Caco-2 (cell line): ENCODE measurements around the gene PARD3B. TPM values are rescaled to one million over a fixed set of nuclear protein-coding genes. Genes with fewer than 3 reads are reported as not detected.

Experiments used
- BruUV-seq: library from RNA; stranded (reverse); fragments of 400-500 nt; replicated peaks from 2 replicates; lab custom pipeline; 2021; lab: Mats Ljungman, UMichigan
- CTCF ChIA-PET: fragments of 300-600 bp; sonication (Branson Sonifier 250); formaldehyde crosslinking; loops from one replicate; lab custom pipeline; 2022; ENCODE audit warnings: antibody characterized with exemption; lab: Charles Lee
- POLR2A ChIA-PET: fragments of 300-600 bp; sonication (Branson Sonifier 250); formaldehyde crosslinking; loops from one replicate; lab custom pipeline; 2022; ENCODE audit warnings: antibody characterized with exemption; lab: Charles Lee
- DNase-seq, 2 experiments: peaks; one replicate each; pipeline versions ENCODE4 v3.0.0 to v3.0.0-alpha.2; 2020 to 2022
- H3K27me3 ChIP-seq: replicated peaks from 2 replicates; pipeline ENCODE4 v1.6.0; 2011; ENCODE audit warnings: low read length; ENCODE audit not compliant: control insufficient read depth, insufficient read depth
- H3K36me3 ChIP-seq: 2 replicates; pipeline ENCODE4 v1.5.1; 2011; ENCODE audit warnings: low read length; ENCODE audit not compliant: control insufficient read depth, insufficient read depth
- H3K4me1 ChIP-seq: fragments of 250-450 bp; sonication (Bioruptor Pico); 2 replicates; pipeline ENCODE4 v1.5.1; 2020; ENCODE audit warnings: mild to moderate bottlenecking
- H3K4me3 ChIP-seq: 2 replicates; pipeline ENCODE4 v1.5.1; 2011; ENCODE audit warnings: low read depth, mild to moderate bottlenecking, control low read depth, low read length
- H3K9me3 ChIP-seq: fragments of 250-450 bp; sonication (Bioruptor Pico); 2 replicates; pipeline ENCODE4 v1.5.1; 2020; ENCODE audit warnings: mild to moderate bottlenecking, moderate library complexity
- H3K27ac Mint-ChIP-seq: one replicate; pipeline ENCODE4 v1.8.0; 2022; ENCODE audit warnings: mixed read lengths; ENCODE audit not compliant: unreplicated experiment
- H3K27me3 Mint-ChIP-seq: one replicate; pipeline ENCODE4 v1.8.0; 2022; ENCODE audit warnings: mixed read lengths; ENCODE audit not compliant: insufficient read depth, unreplicated experiment
- H3K36me3 Mint-ChIP-seq: one replicate; pipeline ENCODE4 v1.8.0; 2022; ENCODE audit warnings: mild to moderate bottlenecking, mixed read lengths; ENCODE audit not compliant: insufficient read depth, unreplicated experiment
- H3K4me1 Mint-ChIP-seq: one replicate; pipeline ENCODE4 v1.8.0; 2022; ENCODE audit warnings: low read depth, mixed read lengths; ENCODE audit not compliant: unreplicated experiment
- H3K4me3 Mint-ChIP-seq: one replicate; pipeline ENCODE4 v1.8.0; 2022; ENCODE audit warnings: mild to moderate bottlenecking, moderate library complexity, mixed read lengths; ENCODE audit not compliant: unreplicated experiment
- H3K9me3 Mint-ChIP-seq: one replicate; pipeline ENCODE4 v1.8.0; 2022; ENCODE audit warnings: mixed read lengths; ENCODE audit not compliant: unreplicated experiment
- CTCF ChIP-seq, 2 experiments: fragments of 200-600 bp in 1 of 2; IDR thresholded peaks; 1 replicate in 1 of 2; 2 replicates in 1 of 2; pipeline versions ENCODE4 v1.5.1 to v1.8.0; 2011 to 2022; ENCODE audit warnings: antibody characterized with exemption in 1 of 2, control low read depth in 1 of 2, inconsistent platforms in 1 of 2, low read depth in 1 of 2, low read length in 1 of 2, mild to moderate bottlenecking in 1 of 2, moderate library complexity in 1 of 2; ENCODE audit not compliant: insufficient read depth in 1 of 2, severe bottlenecking in 1 of 2, unreplicated experiment in 1 of 2
- intact Hi-C: fragments of 100-400 bp; cut with micrococcal nuclease; formaldehyde crosslinking; loops from one replicate; pipeline ENCODE4 v1.10.0; 2022; ENCODE audit not compliant: unreplicated experiment
- total RNA-seq: library from RNA; stranded (reverse); gene quantifications from 2 replicates; pipeline ENCODE4 v1.2.3, GENCODE V29; 2022

The PARD3B gene
- total RNA-seq, 1 experiment from 2014 or later, result 68.9 TPM

- POLR2A ChIA-PET, result no interaction called here
Measured at GRCh38 chr2:205655779-205656456, 1110.6 kb downstream of the PARD3B start.

GRCh38 chr2:205656461-205656860 lies 1111.2 kb downstream of the PARD3B start:
- Mint-ChIP-seq H3K27me3 (no peaks in the 10 kb centered on the region), H3K4me1 (no peaks in the 10 kb centered on the region), H3K9me3 (no peaks in the 10 kb centered on the region), H3K4me3 (no peak overlapping the region), H3K27ac (no peak overlapping the region), H3K36me3 (no peaks in the 10 kb centered on the region)
- H3K36me3 ChIP-seq, result no peaks in the 10 kb centered on the region
- ChIA-PET CTCF (no interaction called here), POLR2A (no interaction called here)
- H3K27me3 ChIP-seq, result no peaks in the 10 kb centered on the region
- intact Hi-C loops, result no loop called here
- BruUV-seq, result no TSS peak
- no peaks in the 10 kb centered on the region for H3K9me3 ChIP-seq
- H3K4me1 ChIP-seq, result no peaks in the 10 kb centered on the region
- DNase-seq, result no peak
- no peak for TF ChIP-seq CTCF (IDR thresholded peaks at IDR 0.05; ENCODE audit: insufficient read depth in 1 of 2, low read depth in 1 of 2, low read length in 1 of 2, severe bottlenecking in 1 of 2, unreplicated experiment in 1 of 2)
- H3K4me3 ChIP-seq, result no peak overlapping the region

More at GRCh38 chr2:205655779-205656456, 1110.6 kb downstream of the PARD3B start:
- Histone ChIP-seq H3K9me3 (no peaks in the 10 kb centered on the region), H3K36me3 (no peaks in the 10 kb centered on the region), H3K27me3 (no peaks in the 10 kb centered on the region), H3K4me3 (no peak overlapping the region), H3K4me1 (no peaks in the 10 kb centered on the region)
- intact Hi-C loops, result no loop called here
- Mint-ChIP-seq H3K4me3 (no peak overlapping the region), H3K36me3 (no peaks in the 10 kb centered on the region), H3K9me3 (no peaks in the 10 kb centered on the region), H3K27me3 (no peaks in the 10 kb centered on the region), H3K4me1 (no peaks in the 10 kb centered on the region), H3K27ac (no peak overlapping the region)
- CTCF ChIA-PET, result no interaction called here
- no peak for TF ChIP-seq CTCF (IDR thresholded peaks at IDR 0.05; ENCODE audit: insufficient read depth in 1 of 2, low read depth in 1 of 2, low read length in 1 of 2, severe bottlenecking in 1 of 2, unreplicated experiment in 1 of 2)
- DNase-seq, result no peak
- BruUV-seq, result no TSS peak

- H3K36me3 ChIP-seq, result no peaks in the 10 kb centered on the region
- H3K9me3 ChIP-seq, result no peaks in the 10 kb centered on the region
- Mint-ChIP-seq H3K4me3 (no peak overlapping the region), H3K36me3 (no peaks in the 10 kb centered on the region), H3K9me3 (no peaks in the 10 kb centered on the region), H3K27ac (no peak overlapping the region), H3K4me1 (no peaks in the 10 kb centered on the region), H3K27me3 (no peaks in the 10 kb centered on the region)
- TF ChIP-seq CTCF (IDR thresholded peaks at IDR 0.05; ENCODE audit: insufficient read depth in 1 of 2, low read depth in 1 of 2, low read length in 1 of 2, severe bottlenecking in 1 of 2, unreplicated experiment in 1 of 2), result no peak
- POLR2A ChIA-PET, result no interaction called here
- no peak overlapping the region for H3K4me3 ChIP-seq
- CTCF ChIA-PET, result no interaction called here
- no peaks in the 10 kb centered on the region for H3K27me3 ChIP-seq
- DNase-seq, result no peak
- no TSS peak for BruUV-seq
- H3K4me1 ChIP-seq, result no peaks in the 10 kb centered on the region
- intact Hi-C loops, result no loop called here
Measured at GRCh38 chr2:205656941-205657340, 1111.7 kb downstream of the PARD3B start.
